ENCODE measurements around the gene ADAMTS1.

ADAMTS1 gene

DNA sequence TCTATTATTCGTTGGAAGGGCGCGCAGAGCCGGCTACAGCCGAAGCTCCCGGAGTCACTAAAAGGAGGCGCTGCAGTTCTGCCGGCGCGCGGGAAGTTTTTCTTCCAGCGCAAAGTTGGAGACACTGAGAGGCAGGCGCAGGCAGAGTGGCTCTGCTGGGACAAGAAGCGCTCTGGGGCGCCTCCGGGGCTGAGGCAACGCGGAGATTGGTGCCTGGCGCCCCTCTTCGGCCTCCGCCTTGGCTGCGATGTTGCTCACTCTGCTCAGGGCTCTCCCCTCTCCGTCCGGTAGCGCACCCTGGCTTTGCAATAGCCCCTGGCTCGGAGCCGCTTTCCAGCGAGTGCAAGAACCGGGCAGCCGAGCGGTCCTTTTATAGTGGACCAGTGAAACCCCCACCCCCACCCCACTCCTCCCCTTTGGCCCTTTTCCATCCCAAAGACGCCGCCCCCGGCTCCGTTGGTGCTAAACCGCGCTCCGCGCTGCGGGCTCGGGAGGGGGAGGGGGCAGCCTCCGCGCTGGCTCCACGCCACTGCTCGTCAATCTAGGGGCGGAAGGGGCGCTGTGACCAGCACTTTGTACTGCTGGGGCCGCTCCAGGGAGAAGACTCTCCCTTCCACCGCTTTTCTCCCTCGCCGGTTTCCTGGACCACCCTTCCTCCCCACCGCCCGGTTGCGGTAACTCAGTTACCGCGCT is at the start of gene ADAMTS1:
Gene ADAMTS1 (minus strand): TSS at position 344 of the 693 bp plus-strand sequence. CDS start 455 bp downstream, outside the sequence.
- DNase-seq (ENCODE audit: low spot score) = peak; percentile 98
- Histone ChIP-seq H3K27ac (peak within 1 kb of the TSS; percentile 95 to 97), H3K4me3 (peak within 1 kb of the TSS; percentile 91)
- TF ChIP-seq, protein P1, sequence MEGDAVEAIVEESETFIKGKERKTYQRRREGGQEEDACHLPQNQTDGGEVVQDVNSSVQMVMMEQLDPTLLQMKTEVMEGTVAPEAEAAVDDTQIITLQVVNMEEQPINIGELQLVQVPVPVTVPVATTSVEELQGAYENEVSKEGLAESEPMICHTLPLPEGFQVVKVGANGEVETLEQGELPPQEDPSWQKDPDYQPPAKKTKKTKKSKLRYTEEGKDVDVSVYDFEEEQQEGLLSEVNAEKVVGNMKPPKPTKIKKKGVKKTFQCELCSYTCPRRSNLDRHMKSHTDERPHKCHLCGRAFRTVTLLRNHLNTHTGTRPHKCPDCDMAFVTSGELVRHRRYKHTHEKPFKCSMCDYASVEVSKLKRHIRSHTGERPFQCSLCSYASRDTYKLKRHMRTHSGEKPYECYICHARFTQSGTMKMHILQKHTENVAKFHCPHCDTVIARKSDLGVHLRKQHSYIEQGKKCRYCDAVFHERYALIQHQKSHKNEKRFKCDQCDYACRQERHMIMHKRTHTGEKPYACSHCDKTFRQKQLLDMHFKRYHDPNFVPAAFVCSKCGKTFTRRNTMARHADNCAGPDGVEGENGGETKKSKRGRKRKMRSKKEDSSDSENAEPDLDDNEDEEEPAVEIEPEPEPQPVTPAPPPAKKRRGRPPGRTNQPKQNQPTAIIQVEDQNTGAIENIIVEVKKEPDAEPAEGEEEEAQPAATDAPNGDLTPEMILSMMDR (IDR thresholded peaks at IDR 0.05) = no peak

DNA sequence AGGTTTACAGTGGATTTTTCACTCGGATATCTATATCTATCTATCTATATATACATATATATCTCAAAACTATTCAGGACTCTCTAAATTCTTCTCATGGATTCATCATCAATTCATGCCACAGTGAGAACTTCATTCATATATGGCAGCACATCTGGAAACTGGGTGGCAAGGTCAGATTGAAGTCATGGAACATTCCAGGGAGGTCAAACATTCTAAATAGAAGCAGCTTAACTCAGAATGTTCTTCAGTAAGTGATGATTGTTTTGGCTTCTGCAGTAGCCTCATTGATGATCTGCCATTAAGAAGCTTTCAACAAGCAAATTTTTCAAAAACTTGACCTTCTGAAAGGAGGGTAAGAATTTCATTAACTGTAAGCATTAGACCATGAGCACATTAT is 46.9 kb upstream of the ADAMTS1 start:
- Histone ChIP-seq H3K27ac (no peak overlapping the region), H3K4me3 (no peak overlapping the region)
- TF ChIP-seq, protein P1 (IDR thresholded peaks at IDR 0.05) = no peak
- DNase-seq (ENCODE audit: low spot score) = no peak

DNA sequence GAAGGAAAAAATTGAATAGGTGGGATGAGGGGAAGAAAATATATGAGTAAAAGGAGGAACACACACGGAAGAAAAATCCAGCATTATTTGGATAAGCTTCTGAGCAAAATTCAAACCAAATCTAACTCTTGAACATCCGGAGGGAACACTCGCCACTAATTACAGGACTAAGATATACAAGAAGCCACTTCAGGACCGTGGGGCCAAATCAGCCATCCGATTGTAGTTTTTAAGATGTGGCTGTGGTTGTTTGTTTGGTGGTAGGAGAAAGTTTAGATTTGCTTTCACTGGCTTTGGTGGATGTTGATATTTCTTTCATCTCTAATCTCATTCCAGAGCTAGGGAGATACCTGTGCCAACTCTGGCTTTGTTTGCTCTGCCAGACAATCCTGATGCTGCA is 43.7 kb upstream of the ADAMTS1 start:
- TF ChIP-seq, protein P1 (IDR thresholded peaks at IDR 0.05) = no peak
- no peak for DNase-seq (ENCODE audit: low spot score)
- no peak overlapping the region for H3K4me3 ChIP-seq
- H3K27ac ChIP-seq = no peak overlapping the region

DNA sequence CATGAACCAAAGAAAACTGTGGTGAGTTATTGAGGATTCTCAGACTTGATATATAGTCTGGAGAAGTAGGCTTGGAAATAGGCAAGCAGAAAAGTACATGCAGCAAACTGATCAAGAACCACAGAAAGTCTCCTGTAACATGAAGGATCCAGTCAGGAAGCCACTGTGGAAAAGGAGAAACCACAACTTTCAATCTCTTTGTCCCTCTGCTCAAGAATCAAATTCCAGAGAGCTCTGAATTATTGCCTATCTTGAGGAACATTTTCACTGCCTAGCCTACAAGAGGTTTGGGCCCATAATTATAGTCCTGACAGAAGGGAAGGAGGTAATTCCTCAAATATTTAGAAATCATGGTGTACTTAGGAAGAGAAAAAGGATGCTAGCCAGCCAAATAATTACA is 43.0 kb upstream of the ADAMTS1 start:
- H3K4me3 ChIP-seq = no peak overlapping the region
- H3K27ac ChIP-seq = no peak overlapping the region
- no peak for DNase-seq (ENCODE audit: low spot score)
- TF ChIP-seq, protein P1 (IDR thresholded peaks at IDR 0.05) = no peak

DNA sequence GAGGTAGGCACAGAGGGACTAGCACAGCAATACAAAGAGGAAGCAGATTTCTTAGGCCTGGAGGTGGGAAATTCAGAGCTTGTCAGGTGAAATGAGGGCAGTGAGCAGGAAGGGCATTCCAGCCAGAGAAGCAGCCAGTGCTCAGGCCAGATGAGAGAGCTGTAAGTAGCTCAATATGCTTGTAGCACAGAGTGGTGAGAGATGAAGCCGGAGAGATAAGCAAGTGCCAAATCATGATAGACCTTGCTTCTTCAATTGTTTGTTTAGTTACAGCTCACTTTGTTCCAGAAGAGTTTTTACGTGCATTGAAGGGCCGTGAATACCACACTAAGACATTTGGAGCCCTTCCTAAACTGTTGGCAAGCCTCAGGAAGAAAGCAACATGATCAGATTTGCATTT is 42.0 kb upstream of the ADAMTS1 start:
- DNase-seq (ENCODE audit: low spot score) = no peak
- TF ChIP-seq, protein P1 (IDR thresholded peaks at IDR 0.05) = no peak
- Histone ChIP-seq H3K4me3 (no peak overlapping the region), H3K27ac (no peak overlapping the region)

DNA sequence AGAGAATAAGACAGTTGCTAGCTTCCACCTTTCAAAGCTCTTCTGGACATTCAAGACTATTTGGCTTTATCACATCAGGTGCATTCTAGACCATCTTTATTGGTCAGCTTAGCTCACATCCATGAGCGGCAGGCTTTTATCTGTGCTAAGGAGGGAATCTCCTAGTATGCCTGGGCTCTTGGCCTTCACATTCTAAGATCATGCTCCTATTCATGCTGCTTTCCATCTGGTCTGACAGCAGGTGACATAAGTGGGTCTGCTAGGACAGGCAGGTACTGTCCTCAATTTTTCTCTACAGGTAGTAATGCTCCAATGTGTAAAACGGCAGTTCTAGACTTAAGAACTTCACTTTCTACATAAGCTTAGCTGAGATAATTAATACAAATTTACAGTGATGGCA is 39.2 kb upstream of the ADAMTS1 start:
- H3K4me3 ChIP-seq = no peak overlapping the region
- TF ChIP-seq, protein P1 (IDR thresholded peaks at IDR 0.05) = no peak
- no peak overlapping the region for H3K27ac ChIP-seq
- DNase-seq (ENCODE audit: low spot score) = no peak

DNA sequence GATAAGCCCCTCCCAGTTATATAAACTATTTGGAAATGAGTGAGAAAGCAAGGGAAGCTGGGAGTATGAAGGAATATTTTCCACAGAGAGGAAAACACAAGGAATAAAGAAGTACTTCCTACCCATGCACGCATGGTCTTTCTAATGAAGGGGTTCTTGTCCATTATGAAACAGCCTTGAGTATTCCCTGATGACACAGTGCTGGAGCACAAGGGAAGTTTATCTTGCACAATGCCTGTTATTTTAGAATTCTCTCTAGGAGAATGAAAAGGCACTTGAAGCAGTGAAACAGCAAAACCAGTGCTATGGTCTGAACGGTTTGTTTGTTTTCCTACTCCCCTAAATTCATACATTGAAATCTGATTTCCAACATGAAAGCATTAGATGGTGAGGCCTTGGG is 38.6 kb upstream of the ADAMTS1 start:
- TF ChIP-seq, protein P1 (IDR thresholded peaks at IDR 0.05) = no peak
- DNase-seq (ENCODE audit: low spot score) = no peak
- H3K27ac ChIP-seq = no peak overlapping the region
- no peak overlapping the region for H3K4me3 ChIP-seq
